GM12864 (cell line): ENCODE measurements around the gene GMDS.

Experiments
- DNase-seq: peaks from one replicate; pipeline ENCODE4 v3.0.0-alpha.2; 2011; ENCODE audit warnings: low read depth
- H3K4me3 ChIP-seq: 2 replicates; pipeline ENCODE4 v1.5.1; 2011; ENCODE audit warnings: mild to moderate bottlenecking, low read depth, low read length, control low read depth
- TF ChIP-seq, protein P1 (sequence below): IDR thresholded peaks from 2 replicates; pipeline ENCODE4 v1.5.1; 2011; ENCODE audit warnings: low read depth, mild to moderate bottlenecking, moderate library complexity, low read length, control low read depth, inconsistent platforms; ENCODE audit errors: missing control alignments

GMDS gene

DNA sequence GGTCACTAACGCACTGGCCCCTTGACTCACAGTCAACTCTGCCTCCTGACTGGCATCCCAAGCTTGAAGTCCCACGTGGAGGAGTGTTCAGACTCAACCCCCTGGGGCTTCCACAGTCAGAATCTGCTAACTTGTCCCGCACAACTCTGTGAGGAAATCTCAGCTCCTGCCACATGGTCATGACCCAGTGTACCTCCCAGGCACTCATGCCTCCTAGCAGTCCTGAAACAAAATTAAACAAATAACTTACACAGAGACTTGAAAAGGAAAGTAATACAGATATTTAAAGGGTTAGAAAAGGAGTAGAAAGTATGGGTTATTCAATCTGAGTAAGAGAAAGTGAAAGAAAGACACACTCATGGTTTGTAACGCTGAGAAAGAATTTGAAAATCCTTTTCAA is 134.9 kb downstream of the GMDS start:
- no peak overlapping the region; the same call in 1 of the 2 replicates for H3K4me3 ChIP-seq
- no peak for DNase-seq
- TF ChIP-seq, protein P1, sequence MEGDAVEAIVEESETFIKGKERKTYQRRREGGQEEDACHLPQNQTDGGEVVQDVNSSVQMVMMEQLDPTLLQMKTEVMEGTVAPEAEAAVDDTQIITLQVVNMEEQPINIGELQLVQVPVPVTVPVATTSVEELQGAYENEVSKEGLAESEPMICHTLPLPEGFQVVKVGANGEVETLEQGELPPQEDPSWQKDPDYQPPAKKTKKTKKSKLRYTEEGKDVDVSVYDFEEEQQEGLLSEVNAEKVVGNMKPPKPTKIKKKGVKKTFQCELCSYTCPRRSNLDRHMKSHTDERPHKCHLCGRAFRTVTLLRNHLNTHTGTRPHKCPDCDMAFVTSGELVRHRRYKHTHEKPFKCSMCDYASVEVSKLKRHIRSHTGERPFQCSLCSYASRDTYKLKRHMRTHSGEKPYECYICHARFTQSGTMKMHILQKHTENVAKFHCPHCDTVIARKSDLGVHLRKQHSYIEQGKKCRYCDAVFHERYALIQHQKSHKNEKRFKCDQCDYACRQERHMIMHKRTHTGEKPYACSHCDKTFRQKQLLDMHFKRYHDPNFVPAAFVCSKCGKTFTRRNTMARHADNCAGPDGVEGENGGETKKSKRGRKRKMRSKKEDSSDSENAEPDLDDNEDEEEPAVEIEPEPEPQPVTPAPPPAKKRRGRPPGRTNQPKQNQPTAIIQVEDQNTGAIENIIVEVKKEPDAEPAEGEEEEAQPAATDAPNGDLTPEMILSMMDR: no peak

GRCh38 chr6:2109796-2110195 is 135.6 kb downstream of the GMDS start:
- DNase-seq: no peak
- TF ChIP-seq, protein P1: no peak
- H3K4me3 ChIP-seq: no peak overlapping the region

- no peak overlapping the region for H3K4me3 ChIP-seq
- DNase-seq: no peak
- TF ChIP-seq, protein P1: no peak
Observed at GRCh38 chr6:2108700-2109306, 136.6 kb downstream of the GMDS start.

DNA sequence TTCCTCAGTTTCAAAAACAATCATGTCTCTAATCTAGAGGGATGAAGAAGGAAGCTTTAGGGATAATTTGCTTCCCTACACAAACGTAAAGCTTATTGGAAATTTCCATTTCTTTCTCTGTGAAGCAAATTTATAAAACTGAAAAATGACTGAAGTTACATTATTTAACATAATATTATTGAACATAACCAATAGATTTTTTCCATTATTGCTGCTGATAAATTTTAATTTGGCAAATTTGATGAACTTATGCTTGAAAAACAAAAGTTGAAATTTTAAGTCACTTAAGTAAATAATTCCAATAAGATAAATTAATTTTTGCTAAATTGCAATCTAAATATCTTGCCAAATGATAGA is 140.9 kb downstream of the GMDS start:
- no peak overlapping the region for H3K4me3 ChIP-seq
- TF ChIP-seq, protein P1: no peak
- no peak for DNase-seq

DNA sequence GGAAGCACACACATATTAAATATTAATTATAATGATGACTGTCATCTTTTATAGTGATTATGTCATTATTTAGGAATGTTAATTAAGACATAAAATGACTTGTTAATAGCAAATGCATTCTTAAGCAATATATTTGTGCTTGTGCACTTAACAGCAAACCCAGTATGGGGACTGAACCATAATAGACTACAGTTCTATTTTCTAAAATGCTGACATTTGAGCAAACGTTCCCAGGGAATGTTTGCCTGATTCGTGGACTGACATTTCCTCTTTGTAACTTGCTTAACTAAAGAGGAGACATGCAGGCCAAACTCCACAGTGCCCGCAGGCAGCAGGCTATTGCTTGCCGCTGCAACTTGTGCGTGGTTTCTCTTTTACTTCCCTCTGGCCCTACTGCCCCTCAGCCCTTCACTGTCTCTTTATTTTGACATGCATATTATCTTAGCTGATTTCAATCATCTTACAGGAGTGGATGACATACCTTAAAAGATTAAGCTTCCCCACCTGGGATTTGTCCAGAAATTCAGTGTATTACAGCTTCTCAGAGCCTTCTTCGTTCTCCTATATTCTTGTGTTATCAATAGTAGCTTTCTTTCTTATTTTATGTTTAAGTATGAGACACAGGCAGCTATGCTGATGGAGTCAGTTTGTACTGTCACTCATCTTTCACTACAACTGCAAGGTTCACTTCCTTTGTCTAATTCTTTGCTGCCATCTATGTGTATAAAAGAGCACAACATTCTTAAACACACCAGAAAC is 141.5 kb downstream of the GMDS start:
- no peak overlapping the region for H3K4me3 ChIP-seq
- no peak for DNase-seq
- TF ChIP-seq, protein P1: peak; percentile 49

GRCh38 chr6:2102966-2103365 is 142.4 kb downstream of the GMDS start:
- DNase-seq: no peak
- no peak overlapping the region for H3K4me3 ChIP-seq
- TF ChIP-seq, protein P1: no peak
